GM18870 (cell line): Measurements from ENCODE around the gene KLHDC3.
"Not testable (repeated sequence)": the region's sequence is repeated elsewhere in the genome, so short reads cannot be mapped to it uniquely, and the experiment has no call there.

Experiments
- ATAC-seq: cut with Tn5 transposase; IDR thresholded peaks from one replicate; pipeline ENCODE4 v1.9.1; 2021; ENCODE audit warnings: moderate library complexity; ENCODE audit not compliant: unreplicated experiment

KLHDC3 gene

GRCh38 chr6:42987533-42988451 is 26.3 kb upstream of the KLHDC3 start:
- no peak for ATAC-seq

- ATAC-seq, result no peak
Measured at GRCh38 chr6:42988486-42989020, 25.5 kb upstream of the KLHDC3 start.

GRCh38 chr6:42989923-42990322 is 24.1 kb upstream of the KLHDC3 start:
- ATAC-seq, result no peak

- no peak for ATAC-seq
Measured at GRCh38 chr6:42993445-42993844, 20.6 kb upstream of the KLHDC3 start.

- no peak for ATAC-seq
Measured at GRCh38 chr6:42996513-42996912, 17.5 kb upstream of the KLHDC3 start.

GRCh38 chr6:42998205-42998604 is 15.8 kb upstream of the KLHDC3 start:
- ATAC-seq, result not testable (repeated sequence)

- ATAC-seq, result no peak
Measured at GRCh38 chr6:43001843-43002242, 12.2 kb upstream of the KLHDC3 start.

- ATAC-seq, result no peak
Measured at GRCh38 chr6:43005844-43006243, 8.2 kb upstream of the KLHDC3 start.

GRCh38 chr6:43006251-43006650 is 7.8 kb upstream of the KLHDC3 start:
- no peak for ATAC-seq

GRCh38 chr6:43007126-43007525 is 6.9 kb upstream of the KLHDC3 start:
- no peak for ATAC-seq

- no peak for ATAC-seq
Measured at GRCh38 chr6:43009124-43009523, 4.9 kb upstream of the KLHDC3 start.

- no peak for ATAC-seq
Measured at GRCh38 chr6:43011207-43011606, 2.8 kb upstream of the KLHDC3 start.

GRCh38 chr6:43012364-43012763 is 1.7 kb upstream of the KLHDC3 start:
- ATAC-seq, result no peak

GRCh38 chr6:43013097-43013842 is 779 bp upstream of the KLHDC3 start:
- ATAC-seq, result no peak

- no peak for ATAC-seq
Measured at GRCh38 chr6:43014434-43014909, 423 bp downstream of the KLHDC3 start.

- no peak for ATAC-seq
Measured at GRCh38 chr6:43016176-43016942, 2.3 kb downstream of the KLHDC3 start.

GRCh38 chr6:43016943-43017334 is 2.9 kb downstream of the KLHDC3 start:
- no peak for ATAC-seq

GRCh38 chr6:43019152-43019551 is 5.1 kb downstream of the KLHDC3 start:
- ATAC-seq, result no peak

GRCh38 chr6:43020052-43020705 is 6.1 kb downstream of the KLHDC3 start:
- no peak for ATAC-seq

- no peak for ATAC-seq
Measured at GRCh38 chr6:43020847-43021246, 6.8 kb downstream of the KLHDC3 start.
